Ishikawa (cell line): ENCODE results near the gene DIAPH3.

Experiments
- CEBPB ChIP-seq: IDR thresholded peaks from 2 replicates; pipeline ENCODE4 v1.6.1; 2012
- CREB1 ChIP-seq: IDR thresholded peaks from 2 replicates; pipeline ENCODE4 v1.6.1; 2012; ENCODE audit warnings: low read depth
- EP300 ChIP-seq: IDR thresholded peaks from 2 replicates; pipeline ENCODE4 v1.6.1; 2012; ENCODE audit warnings: borderline replicate concordance
- FOXM1 ChIP-seq: IDR thresholded peaks from 2 replicates; pipeline ENCODE4 v1.6.1; 2012; ENCODE audit warnings: low read depth, borderline replicate concordance
- RAD21 ChIP-seq: IDR thresholded peaks from 2 replicates; pipeline ENCODE4 v1.6.1; 2012; ENCODE audit warnings: low read depth
- TAF1 ChIP-seq: IDR thresholded peaks from 2 replicates; pipeline ENCODE4 v1.6.1; 2012; ENCODE audit warnings: low read depth, mild to moderate bottlenecking
- TCF12 ChIP-seq: IDR thresholded peaks from 2 replicates; pipeline ENCODE4 v1.6.1; 2012; ENCODE audit warnings: low read depth
- TF ChIP-seq, protein P1 (sequence below): IDR thresholded peaks from 2 replicates; pipeline ENCODE4 v1.6.1; 2012; ENCODE audit warnings: low read depth, mild to moderate bottlenecking

DNA sequence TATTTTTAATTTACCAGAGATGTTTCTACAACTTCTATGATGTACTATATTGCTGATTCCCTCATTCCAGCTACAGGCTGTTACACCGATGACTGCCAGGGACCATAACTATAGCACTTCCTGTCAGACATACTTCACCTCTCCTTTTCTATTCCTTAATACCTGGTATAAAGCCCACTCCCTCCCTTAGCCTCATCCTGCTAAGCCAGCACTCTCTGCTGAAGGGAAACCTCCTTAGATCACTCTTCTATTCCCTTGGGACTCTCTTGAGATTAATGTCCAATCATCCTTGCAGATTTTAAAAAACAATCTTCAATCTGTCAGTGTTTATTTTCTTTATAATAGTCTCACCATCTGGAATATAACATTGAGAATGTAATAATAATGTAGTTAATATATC lies 127.9 kb downstream of the DIAPH3 start:
- TF ChIP-seq CREB1 (no peak), FOXM1 (no peak), TAF1 (no peak), RAD21 (no peak), EP300 (no peak), TCF12 (no peak), CEBPB (no peak)
- TF ChIP-seq, protein P1, sequence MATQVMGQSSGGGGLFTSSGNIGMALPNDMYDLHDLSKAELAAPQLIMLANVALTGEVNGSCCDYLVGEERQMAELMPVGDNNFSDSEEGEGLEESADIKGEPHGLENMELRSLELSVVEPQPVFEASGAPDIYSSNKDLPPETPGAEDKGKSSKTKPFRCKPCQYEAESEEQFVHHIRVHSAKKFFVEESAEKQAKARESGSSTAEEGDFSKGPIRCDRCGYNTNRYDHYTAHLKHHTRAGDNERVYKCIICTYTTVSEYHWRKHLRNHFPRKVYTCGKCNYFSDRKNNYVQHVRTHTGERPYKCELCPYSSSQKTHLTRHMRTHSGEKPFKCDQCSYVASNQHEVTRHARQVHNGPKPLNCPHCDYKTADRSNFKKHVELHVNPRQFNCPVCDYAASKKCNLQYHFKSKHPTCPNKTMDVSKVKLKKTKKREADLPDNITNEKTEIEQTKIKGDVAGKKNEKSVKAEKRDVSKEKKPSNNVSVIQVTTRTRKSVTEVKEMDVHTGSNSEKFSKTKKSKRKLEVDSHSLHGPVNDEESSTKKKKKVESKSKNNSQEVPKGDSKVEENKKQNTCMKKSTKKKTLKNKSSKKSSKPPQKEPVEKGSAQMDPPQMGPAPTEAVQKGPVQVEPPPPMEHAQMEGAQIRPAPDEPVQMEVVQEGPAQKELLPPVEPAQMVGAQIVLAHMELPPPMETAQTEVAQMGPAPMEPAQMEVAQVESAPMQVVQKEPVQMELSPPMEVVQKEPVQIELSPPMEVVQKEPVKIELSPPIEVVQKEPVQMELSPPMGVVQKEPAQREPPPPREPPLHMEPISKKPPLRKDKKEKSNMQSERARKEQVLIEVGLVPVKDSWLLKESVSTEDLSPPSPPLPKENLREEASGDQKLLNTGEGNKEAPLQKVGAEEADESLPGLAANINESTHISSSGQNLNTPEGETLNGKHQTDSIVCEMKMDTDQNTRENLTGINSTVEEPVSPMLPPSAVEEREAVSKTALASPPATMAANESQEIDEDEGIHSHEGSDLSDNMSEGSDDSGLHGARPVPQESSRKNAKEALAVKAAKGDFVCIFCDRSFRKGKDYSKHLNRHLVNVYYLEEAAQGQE = no peak
